Measurements from ENCODE around the gene CBARP. TPM values are rescaled to one million over a fixed set of nuclear protein-coding genes. Genes with fewer than 3 reads are reported as not detected.
A peak's percentile ranks its signal among the peaks of the same experiment; 100 is the strongest.

The CBARP gene
- total and polyA plus RNA-seq, 2 of the 13 experiments (the other 11 are each of a cell fraction or from before 2014, with no cell fraction given), result 1.2 to 1.4 TPM

DNA sequence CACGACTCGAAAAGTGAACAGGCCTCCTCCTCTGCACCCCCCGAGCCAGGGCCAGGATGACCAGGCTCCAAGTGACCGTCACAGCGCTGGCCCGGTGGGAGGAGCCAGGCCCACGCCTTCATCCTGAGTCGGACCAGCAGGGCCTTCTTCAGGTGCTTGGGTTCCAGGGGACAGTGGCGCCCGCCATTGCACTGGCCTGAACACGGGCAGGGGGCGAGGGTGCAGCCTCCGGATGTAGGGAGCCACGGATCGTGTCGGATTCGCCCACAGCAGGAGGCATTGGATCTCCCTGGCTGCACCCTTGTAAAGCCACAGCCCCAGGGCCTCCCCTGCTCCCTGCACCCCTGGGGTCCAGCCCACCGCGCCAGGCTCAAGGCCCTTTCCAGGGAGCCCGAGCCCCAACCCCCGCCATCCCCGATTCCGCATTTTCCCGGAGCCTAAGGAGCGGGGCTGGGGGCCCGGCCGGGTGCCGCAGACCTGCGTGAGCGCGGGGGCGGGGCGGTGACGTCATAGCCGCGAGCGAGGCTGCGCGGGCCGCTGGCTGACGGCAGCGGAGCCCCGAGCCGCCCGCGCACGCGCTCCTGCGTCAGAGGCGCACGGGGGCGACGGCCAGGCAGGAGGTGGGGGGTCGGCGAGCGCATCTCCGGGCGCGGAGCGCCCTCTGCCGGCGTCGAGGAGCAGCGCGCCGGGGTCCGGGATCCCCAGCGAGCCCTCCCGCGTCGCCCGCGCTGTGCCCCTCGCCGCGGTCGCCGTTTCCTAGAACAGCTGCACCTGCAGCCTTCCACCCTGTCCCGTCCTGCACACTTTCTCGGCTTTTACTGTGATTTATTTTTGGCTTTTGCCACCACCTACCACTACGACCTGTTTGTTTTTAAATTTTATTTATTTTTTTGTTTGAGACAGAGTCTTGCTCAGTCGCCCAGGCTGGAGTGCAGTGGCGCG lies 2.3 kb upstream of the CBARP start (continued):
- TF ChIP-seq EP300 (IDR thresholded peaks at IDR 0.05; ENCODE audit: low read depth in 2 of 2, low read length in 2 of 2) (no peak), EP300 (CRISPR knock-in tag; IDR thresholded peaks at IDR 0.05; ENCODE audit: borderline replicate concordance) (no peak), MBNL3 (CRISPR knock-in tag; conservative IDR thresholded peaks at IDR 0.05) (no peak), ZBTB3 (CRISPR knock-in tag; IDR thresholded peaks at IDR 0.05; ENCODE audit: borderline replicate concordance, low read depth) (no peak), PRPF4 (IDR thresholded peaks at IDR 0.05; ENCODE audit: low read depth, low read length, poor library complexity, severe bottlenecking) (no peak), FIP1L1 (IDR thresholded peaks at IDR 0.05; ENCODE audit: borderline replicate concordance, insufficient read depth, low read depth, low read length) (no peak), SSRP1 (CRISPR knock-in tag; IDR thresholded peaks at IDR 0.05) (no peak), ZFY (CRISPR knock-in tag; IDR thresholded peaks at IDR 0.05) (peak; percentile 23; the same call in 1 of the 2 replicates), ZBTB8A (CRISPR knock-in tag; IDR thresholded peaks at IDR 0.05; ENCODE audit: borderline replicate concordance, low read depth) (no peak), GZF1 (CRISPR knock-in tag; IDR thresholded peaks at IDR 0.05) (no peak), ZNF33A (CRISPR knock-in tag; IDR thresholded peaks at IDR 0.05; ENCODE audit: borderline replicate concordance) (no peak), REXO4 (CRISPR knock-in tag; IDR thresholded peaks at IDR 0.05; ENCODE audit: borderline replicate concordance) (no peak), GFI1 (CRISPR knock-in tag; IDR thresholded peaks at IDR 0.05; ENCODE audit: borderline replicate concordance) (no peak; the same call in 1 of the 2 replicates), RFXANK (CRISPR knock-in tag; IDR thresholded peaks at IDR 0.05) (no peak), ZNF274 (CRISPR knock-in tag; IDR thresholded peaks at IDR 0.05) (no peak), ZEB1 (IDR thresholded peaks at IDR 0.05; ENCODE audit: insufficient replicate concordance, low read depth) (no peak), ZNF232 (CRISPR knock-in tag; IDR thresholded peaks at IDR 0.05; ENCODE audit: borderline replicate concordance) (no peak), ZNF350 (CRISPR knock-in tag; IDR thresholded peaks at IDR 0.05; ENCODE audit: borderline replicate concordance, low read depth) (no peak), PTBP1 (IDR thresholded peaks at IDR 0.05; ENCODE audit: low read depth, low read length, poor library complexity, severe bottlenecking) (no peak), ZFP36L1 (CRISPR knock-in tag; IDR thresholded peaks at IDR 0.05) (no peak), FOXJ3 (CRISPR knock-in tag; IDR thresholded peaks at IDR 0.05; ENCODE audit: borderline replicate concordance) (no peak), TBL1XR1 (IDR thresholded peaks at IDR 0.05; ENCODE audit: borderline replicate concordance, low read length, partially characterized antibody) (no peak), ZNF562 (CRISPR knock-in tag; IDR thresholded peaks at IDR 0.05; ENCODE audit: borderline replicate concordance) (no peak), ZNF652 (CRISPR knock-in tag; IDR thresholded peaks at IDR 0.05; ENCODE audit: borderline replicate concordance, low read depth) (no peak), ZNF383 (CRISPR knock-in tag; IDR thresholded peaks at IDR 0.05; ENCODE audit: borderline replicate concordance) (no peak), BCLAF1 (IDR thresholded peaks at IDR 0.05) (no peak), KMT2A (CRISPR knock-in tag; IDR thresholded peaks at IDR 0.05) (no peak), ZBTB21 (CRISPR knock-in tag; IDR thresholded peaks at IDR 0.05) (peak; percentile 90), ZNF431 (CRISPR knock-in tag; IDR thresholded peaks at IDR 0.05; ENCODE audit: borderline replicate concordance, low read depth) (no peak)
